Activated naive CD8-positive, alpha-beta T cell treated with anti-CD3 and anti-CD28 coated beads for 36 hours (primary cell): Measurements from ENCODE around the gene GSTM2. TPM values are rescaled to one million over a fixed set of nuclear protein-coding genes. Genes with fewer than 3 reads are reported as not detected.

Source experiments
- DNase-seq: peaks from one replicate; pipeline ENCODE4 v3.0.0; 2021
- H3K27ac Mint-ChIP-seq: one replicate; pipeline ENCODE4 v1.8.0; 2022; ENCODE audit warnings: mild to moderate bottlenecking, moderate library complexity, mixed read lengths
- H3K27me3 Mint-ChIP-seq: one replicate; pipeline ENCODE4 v1.8.0; 2022; ENCODE audit warnings: mild to moderate bottlenecking, mixed read lengths
- H3K36me3 Mint-ChIP-seq: one replicate; pipeline ENCODE4 v1.8.0; 2021; ENCODE audit warnings: mild to moderate bottlenecking, mixed read lengths
- H3K4me1 Mint-ChIP-seq: one replicate; pipeline ENCODE4 v1.8.0; 2021; ENCODE audit warnings: mixed read lengths
- H3K4me3 Mint-ChIP-seq: one replicate; pipeline ENCODE4 v1.8.0; 2022; ENCODE audit warnings: mild to moderate bottlenecking, moderate library complexity, mixed read lengths
- H3K9me3 Mint-ChIP-seq: one replicate; pipeline ENCODE4 v1.8.0; 2022; ENCODE audit warnings: mixed read lengths
- total RNA-seq, 2 experiments: library from RNA; stranded (reverse); gene quantifications; one replicate each; pipeline ENCODE4 v1.2.3, GENCODE V29; 2021

GSTM2 gene
- total RNA-seq, 2 experiments from 2014 or later, result 7.4 to 8.5 TPM

- Mint-ChIP-seq H3K4me3 (no peak overlapping the region), H3K9me3 (no peaks in the 10 kb centered on the region), H3K27me3 (no peaks in the 10 kb centered on the region), H3K4me1 (peaks cover 19% of the 10 kb centered on the region), H3K27ac (no peak overlapping the region), H3K36me3 (no peaks in the 10 kb centered on the region)
- DNase-seq, result no peak
These were observed 31.5 kb upstream of the GSTM2 start for GRCh38 chr1:109636201-109636952.

GRCh38 chr1:109637446-109637845 lies 30.4 kb upstream of the GSTM2 start:
- Mint-ChIP-seq H3K36me3 (no peaks in the 10 kb centered on the region), H3K4me1 (peaks cover 19% of the 10 kb centered on the region), H3K27me3 (no peaks in the 10 kb centered on the region), H3K4me3 (no peak overlapping the region), H3K27ac (no peak overlapping the region), H3K9me3 (no peaks in the 10 kb centered on the region)
- no peak for DNase-seq

- H3K9me3 Mint-ChIP-seq, result no peaks in the 10 kb centered on the region
- no peak for DNase-seq
- H3K36me3 Mint-ChIP-seq, result no peaks in the 10 kb centered on the region
- H3K4me1 Mint-ChIP-seq, result peaks cover 20% of the 10 kb centered on the region
- H3K4me3 Mint-ChIP-seq, result no peak overlapping the region
- H3K27ac Mint-ChIP-seq, result no peak overlapping the region
- H3K27me3 Mint-ChIP-seq, result no peaks in the 10 kb centered on the region
These were observed 28.6 kb upstream of the GSTM2 start for GRCh38 chr1:109639063-109639840.

GRCh38 chr1:109639841-109640184 lies 28.0 kb upstream of the GSTM2 start:
- no peak for DNase-seq
- Mint-ChIP-seq H3K4me3 (no peak overlapping the region), H3K27me3 (no peaks in the 10 kb centered on the region)

GRCh38 chr1:109640285-109640865 lies 27.5 kb upstream of the GSTM2 start:
- Mint-ChIP-seq H3K27me3 (no peaks in the 10 kb centered on the region), H3K4me1 (peaks cover 8% of the 10 kb centered on the region), H3K9me3 (no peaks in the 10 kb centered on the region), H3K4me3 (no peak overlapping the region), H3K36me3 (no peaks in the 10 kb centered on the region), H3K27ac (no peak overlapping the region)
- peak; percentile 81 for DNase-seq

More at GRCh38 chr1:109639841-109640184, 28.0 kb upstream of the GSTM2 start:
- Mint-ChIP-seq H3K27ac (no peak overlapping the region), H3K9me3 (no peaks in the 10 kb centered on the region), H3K36me3 (no peaks in the 10 kb centered on the region), H3K4me1 (peaks cover 14% of the 10 kb centered on the region)

- peaks cover 7% of the 10 kb centered on the region for H3K4me1 Mint-ChIP-seq
- H3K27me3 Mint-ChIP-seq, result no peaks in the 10 kb centered on the region
- no peak overlapping the region for H3K27ac Mint-ChIP-seq
- no peak for DNase-seq
- H3K9me3 Mint-ChIP-seq, result no peaks in the 10 kb centered on the region
- no peaks in the 10 kb centered on the region for H3K36me3 Mint-ChIP-seq
- no peak overlapping the region for H3K4me3 Mint-ChIP-seq
These were observed 26.6 kb upstream of the GSTM2 start for GRCh38 chr1:109641078-109641740.

- Mint-ChIP-seq H3K36me3 (no peaks in the 10 kb centered on the region), H3K4me3 (no peak overlapping the region), H3K27me3 (no peaks in the 10 kb centered on the region), H3K4me1 (peaks cover 7% of the 10 kb centered on the region), H3K27ac (no peak overlapping the region), H3K9me3 (no peaks in the 10 kb centered on the region)
- no peak for DNase-seq
These were observed 26.0 kb upstream of the GSTM2 start for GRCh38 chr1:109641861-109642260.

GRCh38 chr1:109642626-109643025 lies 25.2 kb upstream of the GSTM2 start:
- no peak for DNase-seq
- Mint-ChIP-seq H3K4me3 (no peak overlapping the region), H3K27me3 (no peaks in the 10 kb centered on the region), H3K36me3 (no peaks in the 10 kb centered on the region), H3K4me1 (peaks cover 7% of the 10 kb centered on the region), H3K27ac (no peak overlapping the region), H3K9me3 (no peaks in the 10 kb centered on the region)

- H3K36me3 Mint-ChIP-seq, result no peaks in the 10 kb centered on the region
- no peak overlapping the region for H3K27ac Mint-ChIP-seq
- peak; percentile 85 for DNase-seq
- H3K4me3 Mint-ChIP-seq, result no peak overlapping the region
- H3K9me3 Mint-ChIP-seq, result no peaks in the 10 kb centered on the region
- no peaks in the 10 kb centered on the region for H3K27me3 Mint-ChIP-seq
- peaks cover 7% of the 10 kb centered on the region for H3K4me1 Mint-ChIP-seq
These were observed 24.2 kb upstream of the GSTM2 start for GRCh38 chr1:109643385-109644230.

GRCh38 chr1:109644670-109645069 lies 23.2 kb upstream of the GSTM2 start:
- H3K27ac Mint-ChIP-seq, result no peak overlapping the region
- peaks cover 7% of the 10 kb centered on the region for H3K4me1 Mint-ChIP-seq
- no peaks in the 10 kb centered on the region for H3K36me3 Mint-ChIP-seq
- H3K9me3 Mint-ChIP-seq, result no peaks in the 10 kb centered on the region
- DNase-seq, result no peak
- no peaks in the 10 kb centered on the region for H3K27me3 Mint-ChIP-seq
- no peak overlapping the region for H3K4me3 Mint-ChIP-seq

GRCh38 chr1:109649491-109649914 lies 18.4 kb upstream of the GSTM2 start:
- H3K4me3 Mint-ChIP-seq, result no peak overlapping the region
- no peaks in the 10 kb centered on the region for H3K36me3 Mint-ChIP-seq
- no peak for DNase-seq
- H3K27me3 Mint-ChIP-seq, result peaks cover 9% of the 10 kb centered on the region
- H3K9me3 Mint-ChIP-seq, result no peaks in the 10 kb centered on the region
- no peak overlapping the region for H3K27ac Mint-ChIP-seq
- no peaks in the 10 kb centered on the region for H3K4me1 Mint-ChIP-seq

- H3K36me3 Mint-ChIP-seq, result no peaks in the 10 kb centered on the region
- H3K4me1 Mint-ChIP-seq, result peaks cover 6% of the 10 kb centered on the region
- H3K27ac Mint-ChIP-seq, result no peak overlapping the region
- DNase-seq, result no peak
- no peak overlapping the region for H3K4me3 Mint-ChIP-seq
- H3K9me3 Mint-ChIP-seq, result no peaks in the 10 kb centered on the region
- H3K27me3 Mint-ChIP-seq, result peaks cover 9% of the 10 kb centered on the region
These were observed 17.2 kb upstream of the GSTM2 start for GRCh38 chr1:109650609-109651008.

GRCh38 chr1:109652402-109652801 lies 15.5 kb upstream of the GSTM2 start:
- no peak overlapping the region for H3K4me3 Mint-ChIP-seq
- H3K9me3 Mint-ChIP-seq, result no peaks in the 10 kb centered on the region
- H3K4me1 Mint-ChIP-seq, result peaks cover 9% of the 10 kb centered on the region
- no peak for DNase-seq
- H3K36me3 Mint-ChIP-seq, result no peaks in the 10 kb centered on the region
- H3K27ac Mint-ChIP-seq, result no peak overlapping the region
- peaks cover 9% of the 10 kb centered on the region for H3K27me3 Mint-ChIP-seq

GRCh38 chr1:109653306-109653705 lies 14.6 kb upstream of the GSTM2 start:
- Mint-ChIP-seq H3K9me3 (no peaks in the 10 kb centered on the region), H3K4me3 (no peak overlapping the region), H3K27ac (no peak overlapping the region), H3K36me3 (no peaks in the 10 kb centered on the region), H3K4me1 (peaks cover 9% of the 10 kb centered on the region), H3K27me3 (peaks cover 9% of the 10 kb centered on the region)
- DNase-seq, result no peak
